Measurements from ENCODE around the gene ACTL6B. TPM values are rescaled to one million over a fixed set of nuclear protein-coding genes. Genes with fewer than 3 reads are reported as not detected.

Gene ACTL6B
- total RNA-seq, 2 donors from 2014 or later, result not detected

GRCh38 chr7:100686201-100686821 is 30.1 kb upstream of the ACTL6B start:
- no peak for TF ChIP-seq CTCF (IDR thresholded peaks at IDR 0.05)
- DNase-seq (ENCODE audit: low spot score) (no peak), ATAC-seq (ENCODE audit: insufficient number of reproducible peaks, low FRiP score, low read depth) (no peak)
- Histone ChIP-seq H3K27ac (no peak overlapping the region), H3K9me3 (no peaks in the 10 kb centered on the region), H3K4me3 (no peak overlapping the region), H3K36me3 (peaks cover 67% of the 10 kb centered on the region), H3K4me1 (ENCODE audit: control insufficient read depth in 1 of 2, low read depth in 2 of 2) (peaks cover 7 to 22% of the 10 kb centered on the region in 2 donors), H3K27me3 (replicated peaks; ENCODE audit: insufficient read depth) (no peaks in the 10 kb centered on the region)

GRCh38 chr7:100685631-100686145 is 29.4 kb upstream of the ACTL6B start:
- Histone ChIP-seq H3K4me1 (ENCODE audit: control insufficient read depth in 1 of 2, low read depth in 2 of 2) (peaks cover under 1 to 16% of the 10 kb centered on the region in 2 donors), H3K36me3 (peaks cover 68% of the 10 kb centered on the region)
- no peak for ATAC-seq (ENCODE audit: insufficient number of reproducible peaks, low FRiP score, low read depth)

GRCh38 chr7:100685049-100685605 is 28.9 kb upstream of the ACTL6B start:
- H3K27ac ChIP-seq, result no peak overlapping the region
- ATAC-seq (ENCODE audit: insufficient number of reproducible peaks, low FRiP score, low read depth) (no peak), DNase-seq (ENCODE audit: low spot score) (no peak)
- H3K27me3 ChIP-seq (replicated peaks; ENCODE audit: insufficient read depth), result no peaks in the 10 kb centered on the region
- H3K4me1 ChIP-seq (ENCODE audit: control insufficient read depth in 1 of 2, low read depth in 2 of 2), result peaks cover 0 to 10% of the 10 kb centered on the region in 2 donors
- TF ChIP-seq CTCF (IDR thresholded peaks at IDR 0.05), result no peak
- peaks cover 73% of the 10 kb centered on the region for H3K36me3 ChIP-seq
- H3K4me3 ChIP-seq, result no peak overlapping the region
- no peaks in the 10 kb centered on the region for H3K9me3 ChIP-seq

More at GRCh38 chr7:100685631-100686145, 29.4 kb upstream of the ACTL6B start:
- no peaks in the 10 kb centered on the region for H3K27me3 ChIP-seq (replicated peaks; ENCODE audit: insufficient read depth)
- no peaks in the 10 kb centered on the region for H3K9me3 ChIP-seq
- no peak overlapping the region for H3K27ac ChIP-seq
- no peak overlapping the region for H3K4me3 ChIP-seq
- TF ChIP-seq CTCF (IDR thresholded peaks at IDR 0.05), result no peak
- DNase-seq (ENCODE audit: low spot score), result no peak

GRCh38 chr7:100684534-100685042 is 28.3 kb upstream of the ACTL6B start:
- Histone ChIP-seq H3K4me3 (no peak overlapping the region), H3K27me3 (replicated peaks; ENCODE audit: insufficient read depth) (no peaks in the 10 kb centered on the region), H3K27ac (no peak overlapping the region), H3K4me1 (ENCODE audit: control insufficient read depth in 1 of 2, low read depth in 2 of 2) (peaks cover 0 to 5% of the 10 kb centered on the region in 2 donors), H3K9me3 (no peaks in the 10 kb centered on the region), H3K36me3 (peaks cover 76% of the 10 kb centered on the region)
- DNase-seq (ENCODE audit: low spot score) (no peak), ATAC-seq (ENCODE audit: insufficient number of reproducible peaks, low FRiP score, low read depth) (no peak)
- no peak for TF ChIP-seq CTCF (IDR thresholded peaks at IDR 0.05)

GRCh38 chr7:100683659-100684533 is 27.6 kb upstream of the ACTL6B start:
- Histone ChIP-seq H3K9me3 (no peaks in the 10 kb centered on the region), H3K4me3 (no peak overlapping the region), H3K4me1 (ENCODE audit: control insufficient read depth in 1 of 2, low read depth in 2 of 2) (no peaks in the 10 kb centered on the region), H3K27ac (no peak overlapping the region), H3K36me3 (peaks cover 82% of the 10 kb centered on the region), H3K27me3 (replicated peaks; ENCODE audit: insufficient read depth) (no peaks in the 10 kb centered on the region)
- no peak for TF ChIP-seq CTCF (IDR thresholded peaks at IDR 0.05)
- ATAC-seq (ENCODE audit: insufficient number of reproducible peaks, low FRiP score, low read depth) (no peak), DNase-seq (ENCODE audit: low spot score) (no peak)
